Breast epithelium (tissue), 4 donors: ENCODE data around the gene POU2AF3. TPM values are rescaled to one million over a fixed set of nuclear protein-coding genes. Genes with fewer than 3 reads are reported as not detected.

Experiments used
- DNase-seq, 2 donors: peaks; one replicate each; pipeline ENCODE4 v3.0.0-alpha.2; 2019; ENCODE audit warnings: low spot score in 2 of 2
- H3K27ac ChIP-seq, 2 donors: fragments of 200-600 bp; sonication (generic) in 1 of 2; one replicate each; pipeline ENCODE4 v1.5.1; 2016 to 2019; ENCODE audit warnings: mild to moderate bottlenecking in 1 of 2
- H3K27me3 ChIP-seq, 2 donors: fragments of 200-600 bp; sonication (generic) in 1 of 2; one replicate each; pipeline versions ENCODE4 v1.5.1 to v1.6.0; 2017 to 2019; ENCODE audit warnings: control low read depth in 1 of 2, mild to moderate bottlenecking in 1 of 2
- H3K36me3 ChIP-seq: fragments of 200-600 bp; one replicate; pipeline ENCODE4 v1.5.1; 2019
- H3K4me1 ChIP-seq, 2 donors: fragments of 200-600 bp; sonication (generic); one replicate each; pipeline ENCODE4 v1.5.1; 2016 to 2019; ENCODE audit warnings: control low read depth in 1 of 2
- H3K4me3 ChIP-seq, 3 donors: fragments of 200-600 bp; sonication (generic); 1 replicate in 2 of 3; 2 replicates in 1 of 3; pipeline ENCODE4 v1.5.1; 2016 to 2019; ENCODE audit warnings: mild to moderate bottlenecking in 3 of 3, moderate library complexity in 2 of 3
- H3K9me3 ChIP-seq, 2 donors: fragments of 200-600 bp; sonication (generic) in 1 of 2; one replicate each; pipeline ENCODE4 v1.5.1; 2016 to 2019; ENCODE audit warnings: control low read depth in 1 of 2
- POLR2A ChIP-seq: fragments of 450-650 bp; IDR thresholded peaks from one replicate; pipeline ENCODE4 v1.6.1; 2016; ENCODE audit warnings: antibody characterized with exemption, mild to moderate bottlenecking, moderate library complexity
- POLR2AphosphoS5 ChIP-seq, 3 donors: sonication (generic); formaldehyde crosslinking; IDR thresholded peaks; one replicate each; pipeline ENCODE4 v1.6.1; 2017; ENCODE audit warnings: antibody characterized with exemption in 3 of 3
- intact Hi-C: fragments of 100-400 bp; cut with DNase I; formaldehyde crosslinking; loops from one replicate; pipeline ENCODE4 v1.15.1; 2023; ENCODE audit warnings: low total_unique reads
- total RNA-seq, 3 donors: library from RNA; depleted of rRNA; stranded (reverse); fragments of >200 nt; gene quantifications; one replicate each; pipeline ENCODE4 v1.1.0, GENCODE V29; 2016
- TF ChIP-seq, protein P1 (sequence below), 3 donors: fragments of 450-650 bp; IDR thresholded peaks; one replicate each; pipeline ENCODE4 v1.5.1; 2016 to 2017; ENCODE audit warnings: antibody characterized with exemption in 3 of 3, mild to moderate bottlenecking in 3 of 3, moderate library complexity in 3 of 3

Gene POU2AF3
- total RNA-seq, 3 donors from 2014 or later = 1.4 to 3.6 (median 1.6) TPM

DNA sequence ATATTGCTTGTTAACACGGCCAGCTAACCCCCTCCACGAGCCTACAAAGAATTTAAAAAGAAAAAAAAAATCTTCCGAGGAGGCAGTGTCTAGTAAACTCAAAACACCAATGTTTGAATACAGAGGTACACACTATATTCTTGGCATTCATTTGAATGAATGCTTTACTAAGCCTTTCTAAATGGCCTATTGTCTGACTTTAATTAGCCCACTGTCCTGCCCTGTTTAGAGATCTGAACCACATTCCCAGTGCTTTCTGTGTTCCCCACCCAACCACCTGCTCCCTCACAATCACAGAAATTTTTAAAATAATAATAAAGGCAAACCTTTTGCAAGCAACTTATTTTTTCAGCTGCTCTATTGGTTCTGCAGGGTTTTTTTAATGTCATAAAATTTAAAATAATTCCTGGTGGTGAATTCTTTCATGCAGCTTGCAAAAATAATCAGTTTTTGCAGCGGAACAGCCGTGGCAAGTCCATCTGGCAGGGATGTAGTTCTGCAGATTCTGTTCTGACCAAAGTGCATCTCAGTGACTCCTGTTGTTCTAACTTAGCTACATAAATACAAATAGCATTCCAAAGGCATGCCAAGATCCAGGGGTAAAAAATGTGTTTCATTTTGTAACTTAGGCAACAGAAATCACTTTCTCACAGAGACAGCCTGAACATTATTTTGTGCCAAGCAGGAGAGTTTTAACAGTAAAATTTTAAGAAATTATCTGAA is 29.0 kb upstream of the POU2AF3 start:
- Histone ChIP-seq H3K4me1 (no peaks in the 10 kb centered on the region), H3K4me3 (no peak overlapping the region), H3K36me3 (no peaks in the 10 kb centered on the region), H3K27me3 (no peaks in the 10 kb centered on the region), H3K9me3 (no peaks in the 10 kb centered on the region), H3K27ac (no peak overlapping the region)
- no peak for TF ChIP-seq POLR2A
- no peak for DNase-seq
- intact Hi-C loops = no loop called here

DNA sequence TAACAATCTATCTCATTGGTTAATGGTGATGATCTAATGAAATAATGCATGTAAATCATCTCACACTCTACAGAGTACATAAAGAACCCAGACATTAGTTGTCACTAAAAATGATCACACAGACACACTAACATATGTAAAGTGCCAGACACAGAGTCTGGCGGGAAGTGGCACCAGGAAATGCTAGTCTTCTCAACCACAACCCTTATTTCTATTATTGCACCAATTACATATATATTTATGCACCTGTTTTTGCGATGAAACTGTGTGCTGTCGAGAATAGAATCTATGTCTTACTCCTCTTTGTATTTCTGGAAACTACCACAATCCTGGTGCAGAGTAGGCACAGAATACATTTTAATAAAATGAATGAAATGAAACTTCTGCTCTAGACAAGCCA is 25.9 kb upstream of the POU2AF3 start:
- no peaks in the 10 kb centered on the region for H3K27me3 ChIP-seq
- TF ChIP-seq POLR2AphosphoS5 (IDR thresholded peaks at IDR 0.05) = no peak
- TF ChIP-seq, protein P1, sequence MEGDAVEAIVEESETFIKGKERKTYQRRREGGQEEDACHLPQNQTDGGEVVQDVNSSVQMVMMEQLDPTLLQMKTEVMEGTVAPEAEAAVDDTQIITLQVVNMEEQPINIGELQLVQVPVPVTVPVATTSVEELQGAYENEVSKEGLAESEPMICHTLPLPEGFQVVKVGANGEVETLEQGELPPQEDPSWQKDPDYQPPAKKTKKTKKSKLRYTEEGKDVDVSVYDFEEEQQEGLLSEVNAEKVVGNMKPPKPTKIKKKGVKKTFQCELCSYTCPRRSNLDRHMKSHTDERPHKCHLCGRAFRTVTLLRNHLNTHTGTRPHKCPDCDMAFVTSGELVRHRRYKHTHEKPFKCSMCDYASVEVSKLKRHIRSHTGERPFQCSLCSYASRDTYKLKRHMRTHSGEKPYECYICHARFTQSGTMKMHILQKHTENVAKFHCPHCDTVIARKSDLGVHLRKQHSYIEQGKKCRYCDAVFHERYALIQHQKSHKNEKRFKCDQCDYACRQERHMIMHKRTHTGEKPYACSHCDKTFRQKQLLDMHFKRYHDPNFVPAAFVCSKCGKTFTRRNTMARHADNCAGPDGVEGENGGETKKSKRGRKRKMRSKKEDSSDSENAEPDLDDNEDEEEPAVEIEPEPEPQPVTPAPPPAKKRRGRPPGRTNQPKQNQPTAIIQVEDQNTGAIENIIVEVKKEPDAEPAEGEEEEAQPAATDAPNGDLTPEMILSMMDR (IDR thresholded peaks at IDR 0.05) = no peak
- no peak for TF ChIP-seq POLR2A
- DNase-seq = no peak
- intact Hi-C loops = loop anchor here (10.0 kb wide), 1 partner anchor 152 kb away; no protein-coding TSS in a partner anchor
- H3K9me3 ChIP-seq = no peaks in the 10 kb centered on the region
- H3K4me3 ChIP-seq = no peak overlapping the region
- no peaks in the 10 kb centered on the region for H3K4me1 ChIP-seq
- H3K36me3 ChIP-seq = no peaks in the 10 kb centered on the region
- H3K27ac ChIP-seq = no peak overlapping the region

DNA sequence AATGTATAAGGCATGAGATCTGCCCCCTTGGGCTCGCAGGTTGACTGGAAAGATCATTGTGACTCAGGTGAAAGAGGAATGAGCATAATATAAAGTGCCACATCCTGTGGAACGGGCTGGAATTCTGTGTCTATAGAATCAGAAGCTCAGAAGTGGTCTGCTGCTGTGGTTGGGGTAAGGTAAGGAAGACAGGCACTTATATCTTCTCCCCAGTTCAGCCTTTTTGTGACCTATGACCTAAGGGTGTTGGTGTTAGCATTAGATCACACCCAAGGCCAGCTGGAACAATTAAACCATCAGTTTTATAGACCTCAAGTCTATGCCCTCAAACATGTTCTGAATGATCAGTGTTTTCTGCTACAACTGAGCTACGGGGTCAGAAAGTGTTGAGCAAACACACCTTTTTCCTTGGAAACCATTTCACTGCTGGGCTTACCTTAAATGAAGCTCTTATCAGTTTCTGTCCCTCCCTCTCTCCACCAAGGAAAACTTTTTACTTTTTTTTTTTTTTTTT is 15.7 kb upstream of the POU2AF3 start:
- intact Hi-C loops = no loop called here
- no peak for DNase-seq
- no peak for TF ChIP-seq POLR2AphosphoS5 (IDR thresholded peaks at IDR 0.05)

DNA sequence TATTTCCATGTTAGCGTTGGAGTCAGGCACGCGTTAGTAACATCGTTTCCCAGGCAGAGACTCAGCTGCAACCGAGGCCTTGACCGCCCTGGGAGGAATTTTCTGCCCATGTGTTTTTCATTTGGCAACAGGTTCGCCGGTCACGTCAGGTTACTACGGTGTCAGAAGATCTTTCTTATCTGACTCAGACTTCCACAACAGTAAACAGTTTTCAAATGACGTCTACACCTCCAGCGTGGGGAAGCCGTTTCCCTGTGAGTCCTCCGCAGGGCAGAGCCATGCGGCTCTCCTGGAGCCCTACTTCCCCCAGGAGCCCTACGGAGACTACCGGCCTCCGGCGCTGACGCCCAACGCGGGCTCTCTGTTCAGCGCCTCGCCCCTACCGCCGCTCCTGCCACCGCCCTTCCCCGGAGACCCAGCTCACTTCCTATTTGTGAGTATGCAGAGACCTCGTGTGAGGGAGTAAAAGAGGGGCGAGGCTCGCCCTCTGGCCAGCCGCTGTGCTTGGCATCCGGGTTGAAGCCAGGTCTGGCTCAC is 14.3 kb upstream of the POU2AF3 start:
- Histone ChIP-seq H3K4me3 (peak overlapping the region in 2 of 3 donors; percentile 13 to 16), H3K27ac (peak overlapping the region; percentile 25 to 44), H3K9me3 (no peaks in the 10 kb centered on the region), H3K27me3 (no peaks in the 10 kb centered on the region), H3K36me3 (no peaks in the 10 kb centered on the region), H3K4me1 (no peaks in the 10 kb centered on the region)
- TF ChIP-seq POLR2AphosphoS5 (IDR thresholded peaks at IDR 0.05) = peak in 1 of 3 donors; percentile 36
- TF ChIP-seq, protein P1 (IDR thresholded peaks at IDR 0.05) = no peak
- TF ChIP-seq POLR2A = no peak
- DNase-seq = no peak
- intact Hi-C loops = no loop called here

More for the DNA sequence above, 15.7 kb upstream of the POU2AF3 start:
- Histone ChIP-seq H3K9me3 (no peaks in the 10 kb centered on the region), H3K4me1 (no peaks in the 10 kb centered on the region), H3K4me3 (no peak overlapping the region), H3K27ac (no peak overlapping the region), H3K36me3 (no peaks in the 10 kb centered on the region), H3K27me3 (no peaks in the 10 kb centered on the region)

DNA sequence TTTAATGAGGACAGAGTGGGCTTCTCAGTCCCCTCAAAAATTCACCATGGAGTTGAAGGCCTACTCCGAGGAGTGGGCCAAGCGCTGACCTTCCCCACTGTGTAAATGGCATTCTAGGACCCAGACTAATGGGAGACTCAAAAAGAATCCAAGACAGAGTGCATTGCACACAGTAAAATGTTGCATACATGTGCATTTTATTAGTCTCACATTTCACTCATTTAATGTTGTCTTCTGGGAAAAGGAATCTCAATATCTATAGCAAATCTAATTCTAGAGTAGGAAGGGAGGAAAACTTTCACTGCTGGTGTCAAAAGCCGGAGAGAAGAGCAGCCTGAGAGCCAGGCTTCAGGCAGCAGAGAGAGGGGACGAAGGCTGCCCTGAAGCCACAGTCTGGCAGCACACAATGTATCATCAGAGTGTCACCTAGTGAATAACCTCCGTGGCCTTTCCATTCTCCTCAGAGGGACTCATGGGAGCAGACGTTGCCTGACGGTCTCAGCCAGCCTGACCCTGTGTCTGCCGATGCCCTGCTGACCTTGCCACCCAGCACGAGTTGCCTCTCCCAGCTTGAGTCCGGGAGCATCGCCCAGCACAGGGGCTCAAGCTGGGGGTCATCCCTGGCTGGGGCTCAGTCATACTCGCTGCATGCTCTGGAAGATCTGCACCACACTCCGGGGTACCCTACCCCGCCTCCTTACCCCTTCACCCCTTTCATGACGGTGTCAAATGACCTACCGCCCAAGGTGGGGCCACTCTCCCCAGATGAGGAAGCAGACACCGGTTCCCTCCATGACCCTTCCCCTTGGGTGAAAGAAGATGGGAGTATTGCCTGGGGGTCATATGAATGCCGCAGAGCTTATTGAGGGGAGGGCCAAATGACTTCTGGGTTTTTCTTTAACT is 12.9 kb upstream of the POU2AF3 start:
- Histone ChIP-seq H3K36me3 (no peaks in the 10 kb centered on the region), H3K27ac (no peak overlapping the region), H3K27me3 (no peaks in the 10 kb centered on the region), H3K4me3 (no peak overlapping the region), H3K9me3 (no peaks in the 10 kb centered on the region), H3K4me1 (no peaks in the 10 kb centered on the region)
- intact Hi-C loops = no loop called here
- no peak for TF ChIP-seq POLR2A
- TF ChIP-seq, protein P1 (IDR thresholded peaks at IDR 0.05) = no peak
- TF ChIP-seq POLR2AphosphoS5 (IDR thresholded peaks at IDR 0.05) = no peak
- DNase-seq = no peak
